HG02943 (cell line): ENCODE results near the gene LEMD2.

Experiments used
- ATAC-seq: cut with Tn5 transposase; IDR thresholded peaks from one replicate; pipeline ENCODE4 v1.9.1; 2021; ENCODE audit warnings: mild to moderate bottlenecking, low read depth, moderate library complexity; ENCODE audit not compliant: unreplicated experiment

Gene LEMD2

GRCh38 chr6:33759887-33760629 lies 28.9 kb downstream of the LEMD2 start:
- ATAC-seq, result no peak

- ATAC-seq, result no peak
Measured at GRCh38 chr6:33758815-33759216, 30.1 kb downstream of the LEMD2 start.

- ATAC-seq, result no peak
Measured at GRCh38 chr6:33757906-33758305, 31.0 kb downstream of the LEMD2 start.

GRCh38 chr6:33757113-33757512 lies 31.8 kb downstream of the LEMD2 start:
- no peak for ATAC-seq

GRCh38 chr6:33756211-33756954 lies 32.5 kb downstream of the LEMD2 start:
- no peak for ATAC-seq

DNA sequence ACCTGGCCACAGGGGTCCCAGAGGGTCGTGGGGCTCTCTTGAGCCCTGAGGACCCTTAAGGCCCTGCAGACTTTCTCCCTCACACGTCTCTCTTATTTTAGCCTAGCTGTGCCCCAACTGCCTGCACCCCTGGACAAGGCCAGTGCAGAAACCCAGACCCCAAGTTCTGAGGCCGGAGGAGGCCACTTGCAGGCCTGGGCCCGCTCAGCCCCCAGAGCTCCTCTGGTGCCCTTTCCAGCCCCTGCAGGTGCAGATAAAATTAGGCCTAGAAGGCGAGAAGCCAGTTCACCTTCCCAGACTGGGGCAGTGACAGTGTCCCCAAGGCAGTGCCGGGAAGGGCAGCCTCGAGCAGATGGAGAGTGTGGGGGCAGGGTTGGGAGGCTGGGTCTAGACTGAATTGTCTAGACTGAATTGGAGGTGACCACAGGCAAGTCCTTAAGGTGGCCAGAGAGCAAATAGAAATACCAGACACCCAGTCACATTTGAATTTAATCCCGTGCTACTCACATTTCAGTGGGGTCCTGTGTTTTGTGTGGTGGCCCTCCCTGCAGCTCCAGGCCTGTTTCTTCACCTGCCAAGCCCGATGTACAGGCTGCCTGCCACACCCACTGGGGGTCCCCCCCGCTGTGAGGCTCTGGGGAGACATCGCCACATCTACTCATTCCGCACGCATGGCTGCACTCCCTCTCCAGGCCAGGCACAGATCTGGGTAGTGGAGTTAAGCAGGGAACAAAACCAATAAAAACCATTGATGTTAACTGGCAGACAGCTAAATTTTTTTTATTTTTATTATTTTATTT lies 33.7 kb downstream of the LEMD2 start:
- no peak for ATAC-seq

- ATAC-seq, result no peak
Measured at GRCh38 chr6:33754222-33754621, 34.7 kb downstream of the LEMD2 start.

- ATAC-seq, result no peak
Measured at GRCh38 chr6:33752646-33753015, 36.3 kb downstream of the LEMD2 start.

DNA sequence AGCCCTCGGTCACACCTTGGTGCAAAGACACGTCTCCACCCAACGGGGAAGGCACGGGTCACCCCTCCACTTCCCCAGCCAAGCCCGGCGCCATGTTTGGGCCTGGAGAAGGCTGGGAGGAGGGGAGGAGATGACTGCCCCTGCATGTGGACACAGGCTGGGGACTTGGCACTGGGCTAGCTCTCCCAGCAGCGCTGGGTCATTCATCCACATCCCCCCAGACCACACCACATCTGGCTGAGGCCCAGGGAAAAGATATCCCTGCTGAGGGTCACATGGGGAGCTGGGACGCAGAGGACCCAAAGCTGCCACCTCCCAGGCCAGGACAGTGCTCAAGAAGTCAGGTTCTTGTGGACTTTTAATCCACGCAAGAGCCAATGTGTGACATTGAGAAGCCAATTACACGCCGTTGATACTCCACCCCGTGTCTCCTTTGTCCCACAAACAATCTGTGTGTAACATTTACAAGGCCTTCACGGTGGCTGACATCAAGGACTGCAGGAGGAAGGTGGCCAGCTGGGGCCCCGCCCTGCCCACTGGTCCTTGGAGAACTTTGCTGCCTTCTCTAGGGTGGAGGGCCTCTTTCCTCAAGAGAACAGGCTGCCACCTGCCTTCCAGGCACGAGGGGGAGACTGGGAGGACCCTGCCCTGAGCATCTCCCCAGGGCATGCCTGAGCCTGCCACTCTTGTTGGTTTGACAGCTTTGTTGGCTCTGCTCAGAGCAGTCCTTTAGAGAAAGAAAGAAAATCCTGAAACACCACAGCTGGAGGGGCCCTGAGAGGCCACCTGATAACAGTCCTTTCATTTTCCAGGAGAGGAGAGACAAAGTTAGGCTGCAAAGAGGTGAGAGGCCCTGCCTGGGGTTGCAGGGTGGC lies 36.9 kb downstream of the LEMD2 start:
- no peak for ATAC-seq

DNA sequence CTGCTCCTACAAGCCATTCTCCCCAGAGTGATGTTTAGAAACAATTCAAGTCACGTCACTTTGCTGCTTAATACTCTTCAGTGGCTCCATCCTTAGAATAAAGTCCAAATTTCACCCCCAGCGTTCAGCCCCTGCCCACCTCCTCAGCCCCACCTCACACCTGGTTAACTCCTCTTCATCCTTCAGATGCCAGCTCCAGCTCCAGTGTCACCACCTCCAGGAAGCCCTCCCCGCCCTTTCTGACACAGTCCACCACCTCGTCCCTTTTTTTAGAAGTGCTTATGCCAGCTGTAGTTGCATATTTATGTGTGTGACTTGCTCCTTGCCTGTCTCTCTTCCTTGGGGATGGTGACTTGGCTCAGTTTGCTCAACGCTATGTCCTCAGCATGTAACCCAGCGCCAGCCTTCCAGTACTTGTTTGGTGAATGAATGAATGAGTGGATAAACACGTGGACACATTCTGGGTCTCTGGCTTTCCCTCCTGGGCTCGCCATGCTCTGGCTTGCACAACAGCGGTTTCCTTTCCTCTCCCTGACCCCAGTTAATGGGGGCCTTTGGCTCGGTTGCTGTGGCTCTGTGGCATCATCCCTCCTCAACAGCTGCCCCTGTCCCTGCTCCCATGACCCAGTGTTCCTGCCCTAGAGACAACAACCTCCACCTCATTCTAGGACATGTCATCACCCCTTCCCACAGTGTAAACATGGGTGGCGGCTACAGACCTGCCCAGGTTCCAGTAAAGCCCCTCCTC lies 38.5 kb downstream of the LEMD2 start:
- ATAC-seq, result no peak

DNA sequence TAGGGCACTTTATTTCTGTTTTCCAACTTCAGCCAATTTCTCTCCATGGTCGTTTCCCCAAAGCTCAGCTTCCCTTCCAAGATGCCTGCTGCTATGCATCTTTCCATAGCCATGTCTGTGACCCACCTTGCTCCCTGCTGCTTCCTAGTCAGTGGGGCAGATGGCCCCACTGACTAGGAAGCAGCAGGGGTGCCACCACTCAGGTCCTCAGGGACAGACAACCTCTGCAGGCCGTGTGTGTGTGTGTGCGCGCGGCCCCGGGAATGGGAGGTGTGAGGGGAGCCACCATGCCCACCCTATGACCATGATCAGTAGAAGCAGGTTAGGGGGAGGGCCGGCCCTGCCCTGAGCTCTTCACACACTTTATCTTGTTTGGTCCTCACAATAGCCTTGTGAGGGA lies 39.5 kb downstream of the LEMD2 start:
- ATAC-seq, result no peak

GRCh38 chr6:33748841-33749240 lies 40.1 kb downstream of the LEMD2 start:
- no peak for ATAC-seq

- ATAC-seq, result no peak
Measured at GRCh38 chr6:33747823-33748222, 41.1 kb downstream of the LEMD2 start.

DNA sequence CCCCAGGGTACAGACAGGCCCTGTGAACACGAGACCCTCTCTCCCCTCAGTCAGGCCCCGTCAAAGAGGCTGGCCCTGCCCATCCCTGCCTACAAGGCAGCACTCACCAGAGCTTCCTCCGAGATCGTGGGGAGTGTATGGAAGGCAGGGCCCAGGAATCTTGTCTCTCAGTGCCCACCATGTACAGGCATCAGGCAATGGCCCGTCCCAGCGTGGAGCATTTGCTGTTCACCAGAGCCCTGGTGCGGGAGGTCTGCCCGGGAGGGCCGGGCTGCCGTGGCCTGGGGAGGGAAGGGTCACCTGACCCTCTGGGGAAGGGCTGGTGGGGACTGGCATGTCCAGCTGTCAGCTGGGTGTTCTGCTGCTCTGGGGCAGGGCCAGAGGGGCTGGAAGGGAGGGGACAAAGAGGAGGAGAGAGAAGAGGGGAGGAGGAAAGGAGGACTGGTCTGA lies 42.3 kb downstream of the LEMD2 start, which contains the start of gene IP6K3:
Gene IP6K3, minus strand, starts transcription at position 255 of the 450 bp plus-strand sequence. CDS start 11,429 bp downstream, outside the sequence.
- no peak for ATAC-seq

- ATAC-seq, result no peak
Measured at GRCh38 chr6:33746036-33746600, 42.8 kb downstream of the LEMD2 start.

DNA sequence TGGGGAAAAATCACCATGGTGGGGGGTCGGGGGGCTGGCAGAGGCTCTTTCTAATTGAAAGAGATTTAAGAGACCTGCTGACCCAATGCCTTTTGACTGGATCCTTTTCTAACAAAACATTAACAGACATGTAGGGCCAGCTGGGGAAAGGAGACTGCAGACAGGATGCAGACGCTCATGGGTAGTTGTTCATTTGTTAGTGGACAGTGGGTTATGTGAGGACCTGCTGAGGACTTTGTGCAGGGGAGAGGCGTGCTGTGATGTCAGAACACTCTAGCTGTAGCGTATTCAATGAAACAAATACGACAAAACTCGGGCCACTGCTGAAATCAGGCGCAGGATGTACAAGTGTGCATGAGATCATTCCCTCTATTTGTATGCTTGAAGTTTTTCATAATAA lies 43.4 kb downstream of the LEMD2 start:
- no peak for ATAC-seq

- no peak for ATAC-seq
Measured at GRCh38 chr6:33744895-33745546, 43.9 kb downstream of the LEMD2 start.

DNA sequence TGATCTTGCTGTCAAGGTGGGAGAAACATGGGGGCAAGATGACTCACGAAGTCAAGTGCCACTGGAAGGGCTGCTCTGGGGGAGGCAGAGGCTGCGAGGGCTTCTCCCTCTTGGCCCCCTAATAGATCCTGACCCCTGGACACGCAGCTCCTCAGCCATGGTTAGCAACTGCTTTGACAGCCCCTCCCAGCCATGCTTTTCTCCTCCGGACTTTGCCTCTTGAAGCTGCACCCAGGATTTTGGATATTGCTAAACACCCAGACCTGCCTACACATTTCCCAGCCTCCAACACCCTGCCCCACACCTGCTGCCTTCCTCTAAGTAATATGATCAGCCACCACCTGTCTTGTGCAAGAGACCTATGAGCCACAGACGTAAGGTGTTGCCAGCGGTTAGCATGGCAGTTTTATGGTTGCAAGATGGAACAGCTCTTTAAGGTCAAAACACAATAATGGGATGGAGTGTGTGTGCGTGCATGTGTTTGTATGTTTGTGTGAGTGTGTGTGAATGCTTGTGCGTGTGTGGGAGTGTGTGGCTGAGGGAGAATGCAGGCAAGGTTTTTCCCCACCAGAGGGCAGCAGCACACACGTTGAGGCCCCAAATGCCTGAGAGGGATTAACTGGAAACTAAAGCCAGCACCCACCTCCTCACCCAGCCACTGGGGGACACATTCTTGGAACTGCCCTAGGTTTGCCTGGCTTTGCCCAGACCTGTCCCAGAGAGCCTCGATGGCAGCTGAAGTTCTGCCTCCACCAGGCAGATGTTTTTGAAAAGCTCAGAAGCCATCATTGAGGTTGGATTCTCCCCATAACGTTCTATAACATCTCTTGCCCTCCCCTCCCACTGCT lies 44.7 kb downstream of the LEMD2 start:
- no peak for ATAC-seq
